ENCODE results near the gene GRIN3B.

GRIN3B gene

GRCh38 chr19:1054102-1055027 lies 54.1 kb downstream of the GRIN3B start:
- in situ Hi-C loops (cut with MboI; ENCODE audit: low sequenced_read_pairs) = no loop called here

- in situ Hi-C loops (cut with MboI; ENCODE audit: low sequenced_read_pairs) = no loop called here
Observed at GRCh38 chr19:1055028-1055425, 54.8 kb downstream of the GRIN3B start.

- in situ Hi-C loops (cut with MboI; ENCODE audit: low sequenced_read_pairs) = no loop called here
Observed at GRCh38 chr19:1055886-1056620, 55.8 kb downstream of the GRIN3B start.

- in situ Hi-C loops (cut with MboI; ENCODE audit: low sequenced_read_pairs) = no loop called here
Observed at GRCh38 chr19:1057176-1057855, 57.1 kb downstream of the GRIN3B start.

GRCh38 chr19:1058112-1058511 lies 57.9 kb downstream of the GRIN3B start:
- in situ Hi-C loops (cut with MboI; ENCODE audit: low sequenced_read_pairs) = no loop called here
